GM18858 (cell line): ENCODE measurements around the gene SMIM24.

Source experiments
- ATAC-seq: cut with Tn5 transposase; IDR thresholded peaks from one replicate; pipeline ENCODE4 v1.9.1; 2021; ENCODE audit not compliant: unreplicated experiment

The SMIM24 gene

GRCh38 chr19:3499738-3500428 is 19.6 kb upstream of the SMIM24 start:
- no peak for ATAC-seq

GRCh38 chr19:3497757-3498520 is 17.6 kb upstream of the SMIM24 start:
- no peak for ATAC-seq

GRCh38 chr19:3496392-3497273 is 16.3 kb upstream of the SMIM24 start:
- no peak for ATAC-seq

GRCh38 chr19:3494559-3494958 is 14.2 kb upstream of the SMIM24 start:
- no peak for ATAC-seq

- ATAC-seq = no peak
Measured at GRCh38 chr19:3494051-3494450, 13.7 kb upstream of the SMIM24 start.

- ATAC-seq = no peak
Measured at GRCh38 chr19:3493651-3494050, 13.3 kb upstream of the SMIM24 start.

- no peak for ATAC-seq
Measured at GRCh38 chr19:3492919-3493318, 12.6 kb upstream of the SMIM24 start.

- no peak for ATAC-seq
Measured at GRCh38 chr19:3492131-3492839, 12.0 kb upstream of the SMIM24 start.

GRCh38 chr19:3491396-3492119 is 11.2 kb upstream of the SMIM24 start:
- ATAC-seq = no peak

- no peak for ATAC-seq
Measured at GRCh38 chr19:3483226-3483628, 2.9 kb upstream of the SMIM24 start, which contains the start of gene SMIM44. TSS of gene SMIM44 (minus strand) at chr19:3483441. CDS start at chr19:3483403, 38 bp downstream.

- ATAC-seq = no peak
Measured at GRCh38 chr19:3482507-3483225, 2.3 kb upstream of the SMIM24 start.

GRCh38 chr19:3481241-3482090 is 1.1 kb upstream of the SMIM24 start:
- no peak for ATAC-seq

- ATAC-seq = no peak
Measured at GRCh38 chr19:3479834-3480215, 500 bp downstream of the SMIM24 start.

- no peak for ATAC-seq
Measured at GRCh38 chr19:3479177-3479833, 1.0 kb downstream of the SMIM24 start.

GRCh38 chr19:3478409-3479176 is 1.7 kb downstream of the SMIM24 start:
- ATAC-seq = no peak

- no peak for ATAC-seq
Measured at GRCh38 chr19:3477951-3478350, 2.4 kb downstream of the SMIM24 start.

GRCh38 chr19:3477506-3477905 is 2.8 kb downstream of the SMIM24 start:
- ATAC-seq = no peak
